DND-41 (cell line): ENCODE measurements around the gene KRTAP10-8.

ENCODE experiments used
- CTCF ChIP-seq: IDR thresholded peaks from 2 replicates; pipeline ENCODE4 v1.5.1; 2012; ENCODE audit warnings: borderline replicate concordance, low read length, moderate library complexity, mild to moderate bottlenecking; ENCODE audit not compliant: poor library complexity, severe bottlenecking; ENCODE audit errors: extremely low read depth
- EZH2 ChIP-seq: IDR thresholded peaks from 3 replicates; pipeline ENCODE4 v1.6.1; 2012; ENCODE audit warnings: borderline replicate concordance, low read depth, mild to moderate bottlenecking, moderate library complexity, low read length, inconsistent platforms; ENCODE audit not compliant: severe bottlenecking

GRCh38 chr21:44564886-44565598 lies 46.8 kb upstream of the KRTAP10-8 start:
- TF ChIP-seq CTCF (no peak), EZH2 (no peak)
